NCI-H2029 treated with DMSO at 0.1 percent for 48 hours (cell line): Measurements from ENCODE around the gene PNPLA5.
"Not testable (repeated sequence)": the region's sequence is repeated elsewhere in the genome, so short reads cannot be mapped to it uniquely, and the experiment has no call there.

Source experiments
- DNase-seq: peaks from one replicate; lab custom pipeline; 2025; lab: John Stamatoyannopoulos, UW

Gene PNPLA5

DNA sequence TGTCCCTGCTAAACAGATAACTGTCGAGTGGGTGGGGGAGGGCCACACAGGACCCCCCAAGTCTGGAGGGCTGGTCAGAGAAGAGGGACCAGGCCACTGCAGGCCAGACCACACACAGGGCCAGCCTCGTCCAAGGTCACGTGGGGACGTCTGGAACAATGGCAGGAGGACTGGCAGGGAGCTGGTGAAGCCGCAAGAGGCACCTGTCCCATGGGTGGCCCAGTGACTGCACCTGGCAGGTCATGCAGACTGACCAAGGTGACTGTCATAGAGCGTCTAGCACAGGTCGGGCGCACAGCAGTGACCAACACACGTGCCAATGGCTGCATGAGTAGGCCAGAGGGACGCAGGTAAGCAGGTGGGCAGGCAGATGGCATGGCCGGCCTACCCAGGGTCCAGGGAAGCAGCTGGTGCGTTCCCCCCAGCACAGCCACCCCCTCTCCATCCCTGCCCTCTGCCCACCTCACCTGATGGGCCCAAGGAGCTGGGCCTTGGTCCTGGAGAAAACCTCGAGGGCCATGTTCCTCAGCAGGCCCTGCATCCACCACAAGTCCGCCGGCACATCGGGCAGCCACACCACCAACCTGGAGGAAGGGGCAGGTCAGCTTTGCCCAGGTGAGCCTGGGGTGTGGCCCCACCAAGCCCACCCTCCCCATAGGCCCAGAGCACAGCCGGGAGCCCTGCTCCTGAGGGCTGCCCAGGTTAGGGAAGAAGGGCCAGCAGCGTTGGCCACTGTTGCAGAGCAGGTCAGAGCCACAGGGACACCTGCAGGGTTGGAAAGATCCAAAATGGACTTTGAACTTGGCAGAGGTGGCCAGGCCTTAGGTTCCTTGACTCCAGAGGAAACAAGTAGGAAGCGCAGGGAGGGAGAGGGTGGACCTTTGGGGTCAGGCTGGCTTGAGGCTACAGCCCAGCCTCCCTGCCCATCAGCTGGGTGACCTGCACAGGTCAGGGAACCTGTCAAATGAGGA is 10.4 kb downstream of the PNPLA5 start:
- DNase-seq, result no peak

DNA sequence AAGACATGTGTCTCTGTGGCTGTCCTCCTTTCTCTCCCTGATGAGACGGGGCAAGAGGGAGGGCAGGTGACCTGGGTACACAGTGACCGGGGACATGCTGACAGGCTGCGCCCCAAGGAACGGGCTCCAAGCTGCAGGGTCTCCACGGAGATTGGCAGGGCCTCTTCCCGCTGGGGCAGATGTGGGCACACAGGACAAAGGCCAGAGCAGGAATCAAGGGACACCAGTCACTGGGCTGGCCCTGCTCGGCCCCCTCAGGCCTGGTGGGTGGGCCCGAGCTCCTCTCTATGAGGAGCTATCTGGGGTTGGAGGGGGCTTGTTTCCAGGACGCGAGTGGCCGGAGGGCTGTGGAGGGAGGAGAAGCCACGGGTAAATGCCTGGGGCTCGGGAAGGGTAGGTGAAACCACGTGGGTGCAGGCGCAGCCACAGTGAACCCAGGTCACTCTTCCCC is 11.2 kb downstream of the PNPLA5 start:
- no peak for DNase-seq

DNA sequence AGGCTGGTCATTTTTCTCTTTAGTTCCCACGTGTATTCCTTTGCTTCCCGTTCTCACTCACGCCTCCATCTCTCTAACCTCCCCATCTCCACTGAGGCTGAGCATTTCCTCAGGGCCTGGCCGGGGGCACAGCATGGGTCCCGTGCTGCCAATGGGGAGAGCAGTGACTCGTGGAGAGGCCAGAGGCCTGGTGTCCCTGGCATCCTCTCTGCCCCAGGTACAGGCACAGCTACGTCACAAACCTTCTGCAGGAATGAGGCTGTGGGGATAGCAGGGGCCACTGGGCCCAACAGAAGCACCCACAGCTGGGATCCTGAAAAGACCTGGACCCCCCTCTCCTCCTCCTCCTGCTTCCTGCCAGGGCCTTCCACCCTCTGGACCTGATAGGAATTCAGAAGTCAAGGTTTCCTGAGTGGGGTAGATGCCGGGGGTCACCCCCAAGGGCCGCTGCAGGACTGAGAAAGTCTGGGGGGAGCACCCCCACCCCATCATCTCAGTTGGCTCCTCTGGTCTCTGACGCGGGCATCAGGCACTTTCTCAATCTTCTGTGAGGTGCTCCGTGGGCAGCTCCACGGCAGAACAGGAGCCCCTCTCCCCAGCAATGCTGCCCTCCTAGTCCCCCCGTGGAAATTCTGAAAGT is 11.8 kb downstream of the PNPLA5 start:
- no peak for DNase-seq

DNA sequence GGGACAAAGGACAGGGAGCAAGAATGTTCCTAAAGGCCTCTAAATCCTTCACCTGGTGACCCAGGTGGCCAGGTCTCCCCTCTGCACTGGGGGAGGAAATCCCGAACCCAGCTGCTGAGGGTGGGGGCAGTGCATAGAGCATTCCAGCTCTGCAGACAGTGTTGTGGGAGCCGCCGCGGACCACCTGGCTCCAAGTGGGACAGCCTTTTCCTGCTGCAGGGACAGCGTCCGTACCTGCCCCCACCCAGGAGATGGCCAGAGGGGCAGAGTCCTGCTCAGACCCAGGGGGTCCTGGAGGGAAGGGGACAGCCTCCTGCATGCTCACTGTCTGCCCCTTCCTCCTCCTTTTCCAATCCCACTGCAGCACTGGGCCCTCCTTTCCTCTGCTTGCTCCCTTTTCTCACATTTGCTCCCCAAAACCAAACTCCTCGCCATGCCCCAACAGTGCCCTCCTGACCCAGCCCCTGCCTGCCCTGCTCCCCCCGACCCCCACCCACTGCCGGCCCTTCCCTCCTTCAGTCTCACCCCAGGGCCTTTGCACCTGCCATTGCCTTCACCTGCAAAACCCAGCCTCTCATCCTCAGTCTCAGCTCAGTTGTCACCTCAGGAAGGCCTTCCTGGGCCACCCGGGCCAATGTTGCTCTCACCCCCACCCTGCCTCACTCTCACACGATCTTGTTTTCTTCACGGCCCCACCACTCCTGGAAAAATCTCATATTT is 12.8 kb downstream of the PNPLA5 start:
- no peak for DNase-seq

DNA sequence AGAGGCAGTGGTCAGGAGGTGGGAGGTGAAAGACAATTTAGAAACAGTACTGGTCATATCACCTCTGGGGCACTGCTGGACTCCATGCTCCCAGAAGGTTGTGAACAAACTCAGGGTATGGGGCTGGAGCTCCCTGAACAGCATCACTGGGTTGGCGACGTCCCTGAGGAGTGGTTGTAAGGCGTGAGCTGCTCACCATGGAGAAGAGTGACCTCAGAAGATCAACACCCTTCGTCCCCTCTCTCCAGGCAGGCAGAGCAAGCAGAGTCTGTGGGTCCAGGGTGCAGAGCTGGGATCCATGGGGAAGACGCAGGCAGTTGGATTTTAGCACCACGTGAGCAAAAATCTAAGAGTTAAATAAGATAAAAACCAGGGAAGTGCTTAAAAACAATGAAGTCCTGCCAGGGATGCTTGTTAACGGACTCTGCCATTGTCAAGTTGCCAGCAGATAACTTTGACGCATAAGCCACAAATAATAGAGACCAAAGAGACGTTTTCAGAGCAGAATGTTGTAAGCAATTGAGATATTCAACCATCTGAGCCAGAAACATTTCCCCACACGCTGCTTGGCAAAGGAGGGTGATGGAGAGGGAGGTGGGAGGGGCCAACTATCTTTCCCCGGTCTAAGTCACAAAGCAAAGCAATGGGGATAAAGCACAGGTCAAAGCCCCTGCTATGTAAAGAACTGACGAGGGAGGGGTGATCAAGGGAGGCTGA is 13.6 kb downstream of the PNPLA5 start:
- DNase-seq, result no peak

DNA sequence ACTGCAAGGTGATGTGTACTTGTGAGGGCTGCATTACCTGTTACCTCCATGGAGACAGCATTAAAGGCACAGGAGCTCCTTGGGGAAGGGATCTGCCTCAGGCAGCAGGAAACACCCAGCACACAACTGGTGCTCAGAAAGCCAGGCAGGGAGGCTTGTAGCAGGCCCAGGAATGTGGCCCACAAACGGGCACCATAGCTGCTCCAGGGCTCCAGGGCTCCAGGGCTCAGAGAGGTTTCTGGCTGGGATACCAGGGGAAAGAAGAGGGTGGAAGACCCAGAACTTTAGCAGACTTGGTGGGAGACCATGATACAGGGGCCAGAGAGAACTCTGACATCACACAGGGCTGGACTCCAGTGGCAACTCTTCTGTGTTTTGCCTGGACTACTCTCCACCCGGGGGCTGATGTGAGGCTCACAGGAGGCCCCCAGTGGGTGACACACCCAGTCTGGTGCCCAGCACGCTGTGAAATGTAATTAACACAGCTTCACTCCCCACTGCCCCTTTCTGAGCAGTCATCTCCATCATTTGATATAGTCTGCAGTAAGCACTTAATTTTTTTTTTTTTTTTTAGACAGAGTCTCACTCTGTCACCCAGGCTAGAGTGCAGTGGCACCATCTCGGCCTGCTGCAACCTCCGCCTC is 14.8 kb downstream of the PNPLA5 start:
- DNase-seq, result no peak

DNA sequence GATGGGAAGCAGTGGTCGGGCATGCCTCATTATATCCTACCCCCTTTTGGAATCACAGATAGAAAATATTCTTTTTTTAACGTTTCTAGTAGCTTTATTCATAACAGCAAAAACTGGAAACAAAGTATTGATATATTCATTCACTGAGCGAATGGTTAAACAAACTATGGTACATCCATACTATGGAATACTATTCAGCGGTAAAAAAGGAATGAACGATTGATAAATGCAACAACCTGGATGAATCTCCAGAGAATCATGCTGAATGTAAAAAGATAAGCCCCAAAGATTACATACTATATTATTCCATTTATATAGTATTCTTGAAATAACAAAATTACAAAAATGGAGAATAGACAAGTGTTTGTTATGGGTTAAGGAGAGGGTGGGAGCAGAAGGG is 22.0 kb downstream of the PNPLA5 start:
- no peak for DNase-seq

DNA sequence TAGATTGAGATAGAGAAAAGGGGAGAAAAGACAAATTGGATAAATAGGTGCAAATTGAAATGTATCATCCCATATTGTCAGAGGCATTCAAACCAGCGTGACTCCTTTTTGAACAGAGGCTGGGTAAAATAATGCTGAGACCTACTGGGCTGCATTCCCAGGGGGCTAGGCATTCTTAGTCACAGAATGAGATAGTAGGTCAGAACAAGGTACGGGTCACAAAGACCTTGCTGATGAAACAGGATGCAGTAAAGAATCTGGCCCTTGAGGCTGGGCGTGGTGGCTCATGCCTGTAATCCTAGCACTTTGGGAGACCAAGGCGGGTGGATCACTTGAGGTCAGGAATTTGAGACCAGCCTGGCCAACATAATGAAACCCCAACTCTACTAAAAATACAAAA is 22.8 kb downstream of the PNPLA5 start:
- DNase-seq, result not testable (repeated sequence)

DNA sequence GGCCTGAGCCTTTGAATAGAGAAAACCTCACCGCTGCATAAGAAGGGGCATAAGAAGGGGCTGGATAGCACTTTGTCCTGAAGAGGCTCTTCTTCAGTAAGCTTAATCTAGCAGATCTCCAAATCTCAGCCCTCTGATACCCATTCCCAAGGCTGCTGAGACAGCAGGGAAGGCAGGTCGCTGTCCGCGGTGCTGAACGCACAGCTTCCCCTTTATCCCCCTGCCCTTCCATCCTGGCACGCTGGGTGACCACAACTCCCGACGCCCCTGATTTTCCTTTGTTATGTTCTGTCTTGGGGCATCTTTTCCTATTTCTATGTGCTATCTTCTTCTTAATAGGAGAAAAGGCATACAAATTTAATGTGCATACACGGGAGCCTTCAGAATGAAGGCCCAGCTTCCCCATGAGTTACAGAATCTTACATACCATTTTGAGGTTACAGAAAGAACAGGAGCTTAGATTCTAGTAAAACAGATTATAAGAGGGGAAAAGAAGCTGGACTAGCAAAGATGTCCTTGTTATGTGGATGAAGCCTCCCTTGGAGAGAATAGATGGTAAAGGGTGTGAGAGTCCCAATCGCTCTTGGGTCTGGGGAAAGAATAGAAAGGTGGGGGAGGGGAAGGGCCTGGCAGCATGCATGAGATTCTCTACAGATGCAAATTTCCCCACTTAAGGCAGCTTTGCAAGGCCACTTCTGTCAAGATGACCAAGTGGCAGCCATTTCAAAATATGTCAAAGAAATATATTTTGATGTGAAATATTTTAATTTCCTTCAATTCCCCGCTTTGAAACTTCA is 23.8 kb downstream of the PNPLA5 start:
- DNase-seq, result no peak

DNA sequence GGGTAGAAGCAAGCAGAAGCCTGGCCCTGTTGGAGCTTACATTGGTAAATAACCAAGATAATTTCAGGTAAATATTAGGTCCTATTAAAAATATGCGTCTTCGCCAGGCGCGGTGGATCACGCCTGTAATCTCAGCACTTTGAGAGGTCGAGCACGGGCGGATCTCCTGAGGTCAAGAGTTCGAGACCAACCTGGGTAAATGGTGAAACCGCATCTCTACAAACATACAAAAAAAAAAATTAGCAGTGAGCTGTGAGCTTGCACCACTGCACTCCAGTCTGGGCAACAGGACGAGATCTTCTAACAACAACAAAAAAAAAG is 29.0 kb downstream of the PNPLA5 start:
- no peak for DNase-seq

DNA sequence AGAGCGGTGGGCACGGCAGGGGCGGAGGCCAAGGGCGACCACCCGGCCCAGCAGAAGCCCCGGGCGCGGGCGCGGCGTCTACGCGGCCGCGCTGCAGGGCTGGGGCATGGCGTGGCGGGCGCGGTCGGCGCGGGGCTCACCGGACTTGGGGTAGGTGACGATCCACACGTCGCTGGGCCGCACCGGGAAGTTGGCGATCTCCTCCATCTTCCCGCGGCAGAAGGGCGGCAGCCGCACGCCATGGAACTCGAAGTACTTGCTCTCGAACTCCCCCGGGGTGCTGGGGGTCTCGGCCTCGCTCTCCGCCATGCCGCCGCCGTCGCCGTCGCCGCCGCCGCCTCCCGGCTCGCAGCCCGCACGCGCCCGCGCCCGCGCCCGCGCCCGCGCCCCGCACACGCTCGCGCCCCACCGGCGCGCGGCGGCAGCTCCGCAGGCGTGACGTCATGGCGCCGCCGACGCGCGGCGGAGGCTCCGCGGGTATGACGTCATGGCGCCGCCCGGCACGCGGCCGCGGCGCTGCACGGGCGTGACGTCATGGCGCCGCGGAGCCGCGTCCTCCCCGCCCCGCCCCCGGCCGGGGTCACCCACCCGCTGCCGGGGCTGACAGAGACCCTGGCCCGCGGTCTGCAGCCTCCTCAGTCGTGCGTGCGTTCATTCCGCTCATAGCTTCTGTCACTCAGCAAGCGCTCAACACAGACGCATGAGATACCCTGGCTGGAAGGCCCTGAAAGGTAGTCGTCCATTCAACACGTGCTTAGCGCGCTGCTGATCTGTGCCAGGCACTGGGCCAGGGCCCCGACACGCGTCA is 29.5 kb downstream of the PNPLA5 start, which contains the start of gene SULT4A1:
SULT4A1 (minus strand) TSS at position 440 of the 808 bp plus-strand sequence; CDS start at position 309, 131 bp downstream.
- peak; percentile 34 for DNase-seq

DNA sequence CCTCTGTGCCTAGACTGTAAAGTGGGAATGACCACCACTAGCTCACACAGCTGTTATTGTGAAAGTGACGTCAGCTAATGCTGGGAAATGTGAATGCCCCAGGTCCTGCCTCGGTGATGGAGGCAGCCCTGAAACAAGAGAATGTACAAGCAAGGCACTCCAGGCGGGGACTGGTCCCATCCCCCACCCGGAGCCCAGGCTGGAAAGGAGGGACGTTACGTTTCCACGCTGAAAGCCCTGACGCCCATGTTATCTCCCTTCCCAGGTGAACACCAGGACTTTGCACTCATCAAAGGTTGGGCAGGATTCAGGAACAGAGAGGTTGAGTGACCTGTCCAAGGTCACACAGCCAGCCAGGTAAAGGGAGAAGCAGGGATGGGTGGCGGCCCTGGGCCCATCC is 30.3 kb downstream of the PNPLA5 start:
- no peak for DNase-seq

DNA sequence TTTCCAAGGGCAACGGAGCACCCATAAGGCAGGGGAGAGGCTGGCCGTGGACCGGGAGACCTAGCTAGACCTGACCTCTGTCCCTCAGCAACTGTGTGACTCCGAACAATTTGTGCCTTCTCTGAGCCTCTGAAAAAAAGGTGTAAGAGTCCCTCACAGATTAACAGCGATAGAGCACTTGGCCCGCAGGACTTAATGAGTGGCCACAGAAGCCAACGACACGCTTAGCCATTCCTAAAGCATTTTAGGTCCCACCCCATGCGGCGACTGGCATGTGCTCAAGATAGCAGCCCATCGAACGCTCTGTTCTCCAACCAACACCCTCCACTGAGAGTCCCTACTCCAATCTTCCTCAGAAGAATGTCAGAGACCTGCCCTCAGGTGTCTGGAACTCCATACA is 31.0 kb downstream of the PNPLA5 start:
- DNase-seq, result no peak

DNA sequence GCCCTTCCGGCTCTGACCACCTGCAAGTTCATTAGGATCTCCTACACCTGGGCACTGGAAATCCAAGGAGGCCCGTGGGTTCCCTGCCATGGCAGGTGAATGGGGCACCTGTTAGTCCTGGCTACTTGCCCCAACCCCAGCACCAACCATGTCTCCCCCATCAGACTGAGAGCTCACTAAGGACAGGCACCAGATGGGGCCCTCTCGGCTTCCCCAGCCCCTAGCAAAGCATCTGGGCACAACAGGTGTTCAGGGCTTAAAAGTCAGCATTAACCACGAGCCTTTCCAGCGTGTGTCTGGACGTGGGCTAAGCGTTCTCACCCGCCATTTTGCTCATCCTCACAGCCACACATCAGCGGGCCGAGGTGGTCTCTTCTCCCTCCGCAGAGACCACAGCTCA is 31.7 kb downstream of the PNPLA5 start:
- no peak for DNase-seq

DNA sequence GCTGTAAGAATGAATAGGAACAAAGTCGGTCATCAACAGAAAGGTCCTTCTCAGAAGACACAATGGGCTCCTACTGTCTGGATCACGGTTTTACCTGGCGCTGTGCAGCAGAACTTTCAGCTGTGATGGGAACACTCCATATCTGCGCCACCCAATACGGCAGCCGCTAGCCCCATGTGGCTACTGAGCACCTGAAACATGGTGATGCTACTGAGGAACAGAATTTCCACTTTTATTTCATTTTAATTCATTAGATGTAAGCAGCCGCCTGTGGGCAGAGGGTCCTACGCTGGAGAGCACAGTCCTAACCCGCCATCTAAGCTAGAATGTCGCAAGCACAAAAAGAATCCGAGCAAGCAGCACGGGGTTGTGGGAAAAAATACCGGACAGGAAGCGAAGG is 32.2 kb downstream of the PNPLA5 start:
- DNase-seq, result no peak

DNA sequence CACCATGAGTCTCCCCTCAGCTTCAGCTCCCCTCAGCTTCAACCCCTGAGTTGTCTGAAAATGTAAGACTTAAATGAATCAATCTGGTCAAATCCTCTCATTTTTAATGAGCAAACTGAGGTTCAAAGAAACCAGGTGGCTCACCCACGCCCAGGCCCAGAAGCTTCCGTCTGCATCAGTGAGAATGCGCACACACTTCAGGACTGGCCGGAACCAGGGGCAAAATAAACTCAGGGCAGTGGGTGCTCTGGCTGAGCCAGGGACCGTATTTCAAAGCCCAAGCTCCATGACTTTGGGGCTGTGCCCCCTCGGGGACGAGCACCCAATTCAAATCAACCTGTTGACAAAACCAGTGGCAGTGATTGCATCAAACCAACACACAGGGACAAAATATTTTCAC is 32.6 kb downstream of the PNPLA5 start:
- no peak for DNase-seq

DNA sequence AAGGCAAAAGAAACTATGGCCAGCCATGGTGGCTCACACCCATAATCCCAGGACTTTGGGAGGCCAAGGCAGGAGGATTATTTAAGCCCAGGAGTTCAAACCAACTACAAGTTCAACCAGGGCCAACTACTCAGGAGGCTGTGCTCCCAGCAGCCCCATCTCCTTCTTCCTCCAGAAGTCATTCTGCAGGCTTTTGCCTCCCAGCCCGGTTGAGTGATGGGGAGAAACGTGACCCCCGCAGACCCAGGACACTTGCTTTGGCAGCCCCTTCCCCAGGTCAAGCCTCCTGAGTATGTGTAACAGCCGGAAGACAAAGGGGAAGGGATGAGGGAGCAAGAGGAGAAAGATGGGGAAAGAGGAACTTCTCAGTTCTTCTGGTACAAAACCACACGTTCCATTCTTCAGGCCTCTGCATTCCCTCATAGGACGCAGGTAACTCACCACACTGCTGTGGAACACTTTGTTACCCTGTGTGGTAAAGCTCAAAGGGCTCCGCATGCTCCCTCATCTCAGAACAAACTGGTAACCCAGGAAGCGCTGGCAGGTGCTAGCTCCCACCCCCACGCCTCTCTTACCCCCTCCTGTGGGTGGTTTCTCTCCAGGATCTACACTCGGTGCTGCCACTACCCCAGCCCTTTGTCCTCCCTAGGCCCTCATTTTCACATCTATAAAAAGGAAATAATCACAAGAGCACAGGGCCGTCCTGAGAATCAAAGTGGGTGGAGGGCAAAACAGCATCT is 33.5 kb downstream of the PNPLA5 start:
- no peak for DNase-seq

DNA sequence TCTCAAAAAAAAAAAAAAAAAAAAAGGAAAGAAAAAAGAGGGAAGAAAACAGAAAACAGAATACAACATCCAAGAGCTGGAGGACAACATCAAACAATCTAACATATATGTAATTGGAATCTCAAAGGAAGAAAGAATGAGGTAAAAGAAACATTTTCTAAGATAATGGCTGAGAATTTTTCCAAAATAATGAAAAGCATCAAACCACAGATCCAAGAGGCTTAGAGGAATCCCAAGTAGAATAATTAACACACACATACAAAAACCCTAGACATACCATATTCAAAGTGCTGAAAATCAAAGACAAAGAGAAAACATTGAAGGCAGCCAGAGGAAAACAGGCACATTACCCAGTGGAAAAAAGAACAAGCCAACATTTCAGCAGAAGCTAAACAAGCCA is 34.4 kb downstream of the PNPLA5 start:
- DNase-seq, result no peak

DNA sequence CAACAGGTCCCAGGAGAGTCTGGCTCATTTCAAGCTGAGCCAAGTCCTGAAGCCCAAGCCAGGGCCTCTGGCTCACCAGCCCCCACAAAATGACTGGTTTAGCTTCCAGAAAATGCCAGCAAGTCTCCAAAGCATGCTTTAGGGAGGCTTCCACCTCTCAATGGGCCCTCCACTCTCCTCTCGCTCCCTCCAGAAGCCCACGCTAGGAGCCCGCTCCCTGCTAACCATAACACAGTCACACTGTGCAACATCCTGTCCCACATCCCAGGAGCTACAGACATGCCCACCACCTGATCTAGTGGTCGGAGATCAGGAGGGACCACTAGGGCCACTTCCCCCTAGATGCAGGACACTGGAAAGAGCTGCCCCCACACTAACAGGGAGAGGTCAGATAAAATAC is 36.4 kb downstream of the PNPLA5 start:
- no peak for DNase-seq
